Measurements from ENCODE around the gene UNC5C.

DNA sequence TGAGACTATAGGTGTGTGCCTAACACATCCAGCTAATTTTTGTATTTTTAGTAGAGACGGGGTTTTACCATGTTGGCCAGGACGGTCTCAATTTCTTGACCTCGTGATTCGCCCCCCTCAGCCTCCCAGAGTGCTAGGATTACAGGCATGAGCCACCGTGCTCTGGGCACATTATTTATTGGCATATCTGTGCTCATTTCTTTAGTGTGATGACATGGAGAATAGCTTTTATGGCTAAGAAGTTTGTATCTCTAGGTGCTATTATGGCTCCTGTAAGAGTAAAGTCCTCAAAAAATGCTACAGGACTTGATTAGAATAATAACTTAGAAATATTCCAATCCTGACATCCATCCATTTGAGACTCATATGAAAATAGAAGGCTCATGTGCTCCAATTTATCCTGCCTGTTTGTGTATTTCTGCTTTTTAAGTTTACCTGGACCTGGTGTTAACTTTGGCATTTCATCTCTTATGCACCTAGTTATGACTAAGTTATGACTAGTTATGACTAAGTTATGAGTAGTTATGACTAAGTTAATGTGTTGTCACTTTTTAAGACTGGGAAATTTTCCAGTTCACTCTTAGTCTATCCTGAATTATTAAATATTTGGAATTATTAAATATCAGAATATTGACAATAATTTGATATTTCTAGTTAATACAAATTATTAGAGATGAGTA lies 36.4 kb upstream of the UNC5C start:
- TF ChIP-seq, protein P1, sequence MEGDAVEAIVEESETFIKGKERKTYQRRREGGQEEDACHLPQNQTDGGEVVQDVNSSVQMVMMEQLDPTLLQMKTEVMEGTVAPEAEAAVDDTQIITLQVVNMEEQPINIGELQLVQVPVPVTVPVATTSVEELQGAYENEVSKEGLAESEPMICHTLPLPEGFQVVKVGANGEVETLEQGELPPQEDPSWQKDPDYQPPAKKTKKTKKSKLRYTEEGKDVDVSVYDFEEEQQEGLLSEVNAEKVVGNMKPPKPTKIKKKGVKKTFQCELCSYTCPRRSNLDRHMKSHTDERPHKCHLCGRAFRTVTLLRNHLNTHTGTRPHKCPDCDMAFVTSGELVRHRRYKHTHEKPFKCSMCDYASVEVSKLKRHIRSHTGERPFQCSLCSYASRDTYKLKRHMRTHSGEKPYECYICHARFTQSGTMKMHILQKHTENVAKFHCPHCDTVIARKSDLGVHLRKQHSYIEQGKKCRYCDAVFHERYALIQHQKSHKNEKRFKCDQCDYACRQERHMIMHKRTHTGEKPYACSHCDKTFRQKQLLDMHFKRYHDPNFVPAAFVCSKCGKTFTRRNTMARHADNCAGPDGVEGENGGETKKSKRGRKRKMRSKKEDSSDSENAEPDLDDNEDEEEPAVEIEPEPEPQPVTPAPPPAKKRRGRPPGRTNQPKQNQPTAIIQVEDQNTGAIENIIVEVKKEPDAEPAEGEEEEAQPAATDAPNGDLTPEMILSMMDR (IDR thresholded peaks at IDR 0.05), result no peak
- no peak for TF ChIP-seq POLR2A (IDR thresholded peaks at IDR 0.05)
